Suprapubic skin (tissue), 4 donors: ENCODE measurements around the gene NADSYN1. TPM values are rescaled to one million over a fixed set of nuclear protein-coding genes. Genes with fewer than 3 reads are reported as not detected.

ENCODE experiments used
- DNase-seq, 2 donors: peaks; one replicate each; pipeline ENCODE4 v3.0.0-alpha.2; 2019; ENCODE audit warnings: low spot score in 2 of 2
- H3K27ac ChIP-seq: fragments of 200-600 bp; sonication (generic); one replicate; pipeline ENCODE4 v1.5.1; 2019
- H3K27me3 ChIP-seq: fragments of 200-600 bp; sonication (generic); one replicate; pipeline ENCODE4 v1.5.1; 2019
- H3K36me3 ChIP-seq: fragments of 200-600 bp; sonication (generic); one replicate; pipeline ENCODE4 v1.5.1; 2019
- H3K4me1 ChIP-seq: fragments of 200-600 bp; sonication (generic); one replicate; pipeline ENCODE4 v1.5.1; 2019
- H3K4me3 ChIP-seq: fragments of 200-600 bp; sonication (generic); one replicate; pipeline ENCODE4 v1.5.1; 2019; ENCODE audit warnings: mild to moderate bottlenecking
- H3K9me3 ChIP-seq: fragments of 200-600 bp; sonication (generic); one replicate; pipeline ENCODE4 v1.5.1; 2019
- CTCF ChIP-seq, 2 donors: fragments of 200-600 bp in 1 of 2; fragments of 450-650 bp in 1 of 2; sonication (generic) in 1 of 2; IDR thresholded peaks; one replicate each; pipeline ENCODE4 v1.5.1; 2016 to 2019; ENCODE audit warnings: antibody characterized with exemption in 2 of 2, mild to moderate bottlenecking in 1 of 2, moderate library complexity in 1 of 2
- EP300 ChIP-seq: sonication (generic); formaldehyde crosslinking; IDR thresholded peaks from one replicate; pipeline ENCODE4 v1.6.1; 2017; ENCODE audit warnings: antibody characterized with exemption
- POLR2A ChIP-seq, 2 donors: fragments of 450-650 bp; IDR thresholded peaks; one replicate each; pipeline ENCODE4 v1.6.1; 2017; ENCODE audit warnings: antibody characterized with exemption in 2 of 2, mild to moderate bottlenecking in 2 of 2, moderate library complexity in 2 of 2
- POLR2AphosphoS5 ChIP-seq, 3 donors: sonication (generic); formaldehyde crosslinking; IDR thresholded peaks; one replicate each; pipeline ENCODE4 v1.6.1; 2017; ENCODE audit warnings: antibody characterized with exemption in 3 of 3
- WGBS: methylation state at CpG from one replicate; pipeline ENCODE4 v1.1.5; 2018; 5-methylcytosine and 5-hydroxymethylcytosine counted together
- total RNA-seq, 4 donors: library from RNA; depleted of rRNA; stranded (reverse); fragments of >200 nt; gene quantifications; one replicate each; pipeline ENCODE4 v1.1.0, GENCODE V29; 2016

The NADSYN1 gene
- 100 to 1,000 TPM in 1 of 4 donors, 10 to 100 TPM in 3; 51.5 to 120 (median 61.3) TPM for total RNA-seq

GRCh38 chr11:71453037-71453917, at the start of gene NADSYN1:
TSS of gene NADSYN1 (plus strand) at chr11:71453203. CDS start at chr11:71453297, 94 bp downstream.
- peaks cover 46% of the 10 kb centered on the region for H3K4me1 ChIP-seq
- TF ChIP-seq POLR2AphosphoS5 (IDR thresholded peaks at IDR 0.05), result peak in 2 of 3 donors; percentile 33 to 61
- no peak for TF ChIP-seq EP300

GRCh38 chr11:71404209-71404608, 48.8 kb upstream of the NADSYN1 start:
- DNase-seq, result no peak
- no peak overlapping the region for H3K27ac ChIP-seq
- H3K4me3 ChIP-seq, result no peak overlapping the region
- H3K9me3 ChIP-seq, result no peaks in the 10 kb centered on the region
- WGBS, result 88% methylated on average over 8 of the region's 8 CpGs
- no peaks in the 10 kb centered on the region for H3K36me3 ChIP-seq
- H3K27me3 ChIP-seq, result peaks cover 11% of the 10 kb centered on the region
- no peaks in the 10 kb centered on the region for H3K4me1 ChIP-seq
- TF ChIP-seq POLR2AphosphoS5 (IDR thresholded peaks at IDR 0.05), result no peak
- no peak for TF ChIP-seq POLR2A (IDR thresholded peaks at IDR 0.05)
- TF ChIP-seq EP300, result no peak
- TF ChIP-seq CTCF (IDR thresholded peaks at IDR 0.05), result no peak

More at GRCh38 chr11:71453037-71453917, at the start of gene NADSYN1:
- peak within 1 kb of the TSS; percentile 82 for H3K27ac ChIP-seq
- peaks cover 34% of the 10 kb centered on the region for H3K36me3 ChIP-seq
- no peaks in the 10 kb centered on the region for H3K9me3 ChIP-seq
- 2% methylated on average over 27 of the region's 61 CpGs for WGBS
- H3K27me3 ChIP-seq, result no peaks in the 10 kb centered on the region
- DNase-seq, result peak; percentile 98
- peak within 1 kb of the TSS; percentile 93 for H3K4me3 ChIP-seq

GRCh38 chr11:71406681-71407080, 46.3 kb upstream of the NADSYN1 start:
- no peak for DNase-seq
- Histone ChIP-seq H3K27me3 (peaks cover 11% of the 10 kb centered on the region), H3K36me3 (no peaks in the 10 kb centered on the region), H3K27ac (no peak overlapping the region), H3K4me3 (no peak overlapping the region), H3K4me1 (no peaks in the 10 kb centered on the region), H3K9me3 (no peaks in the 10 kb centered on the region)
- 63% methylated on average over 10 of the region's 10 CpGs for WGBS
- no peak for TF ChIP-seq POLR2A (IDR thresholded peaks at IDR 0.05)
- no peak for TF ChIP-seq EP300
- no peak for TF ChIP-seq CTCF (IDR thresholded peaks at IDR 0.05)
- TF ChIP-seq POLR2AphosphoS5 (IDR thresholded peaks at IDR 0.05), result no peak

GRCh38 chr11:71407356-71407755, 45.6 kb upstream of the NADSYN1 start:
- no peaks in the 10 kb centered on the region for H3K4me1 ChIP-seq
- no peaks in the 10 kb centered on the region for H3K36me3 ChIP-seq
- peaks cover 11% of the 10 kb centered on the region for H3K27me3 ChIP-seq
- 88% methylated on average over 14 of the region's 15 CpGs for WGBS
- no peak for DNase-seq
- H3K27ac ChIP-seq, result no peak overlapping the region
- no peak for TF ChIP-seq CTCF (IDR thresholded peaks at IDR 0.05)
- no peak for TF ChIP-seq POLR2A (IDR thresholded peaks at IDR 0.05)
- TF ChIP-seq EP300, result no peak
- TF ChIP-seq POLR2AphosphoS5 (IDR thresholded peaks at IDR 0.05), result no peak
- H3K4me3 ChIP-seq, result no peak overlapping the region
- no peaks in the 10 kb centered on the region for H3K9me3 ChIP-seq

GRCh38 chr11:71408826-71409225, 44.2 kb upstream of the NADSYN1 start:
- Histone ChIP-seq H3K9me3 (no peaks in the 10 kb centered on the region), H3K4me3 (no peak overlapping the region), H3K27ac (no peak overlapping the region), H3K4me1 (no peaks in the 10 kb centered on the region), H3K36me3 (no peaks in the 10 kb centered on the region), H3K27me3 (peaks cover 15% of the 10 kb centered on the region)
- no peak for TF ChIP-seq POLR2AphosphoS5 (IDR thresholded peaks at IDR 0.05)
- no peak for TF ChIP-seq CTCF (IDR thresholded peaks at IDR 0.05)
- no peak for TF ChIP-seq EP300
- TF ChIP-seq POLR2A (IDR thresholded peaks at IDR 0.05), result no peak
- 71% methylated on average over 7 of the region's 7 CpGs for WGBS
- DNase-seq, result no peak
